WI38 (cell line): ENCODE results near the gene RIN1.
"Not testable (repeated sequence)": the region's sequence is repeated elsewhere in the genome, so short reads cannot be mapped to it uniquely, and the experiment has no call there.

Experiments
- H3K4me3 ChIP-seq: 2 replicates; pipeline ENCODE4 v1.5.1; 2011; ENCODE audit warnings: low read depth, mild to moderate bottlenecking, control low read depth, low read length
- CTCF ChIP-seq: IDR thresholded peaks from 2 replicates; pipeline ENCODE4 v1.5.1; 2012; ENCODE audit warnings: low read depth, mild to moderate bottlenecking, control low read depth, low read length

RIN1 gene

DNA sequence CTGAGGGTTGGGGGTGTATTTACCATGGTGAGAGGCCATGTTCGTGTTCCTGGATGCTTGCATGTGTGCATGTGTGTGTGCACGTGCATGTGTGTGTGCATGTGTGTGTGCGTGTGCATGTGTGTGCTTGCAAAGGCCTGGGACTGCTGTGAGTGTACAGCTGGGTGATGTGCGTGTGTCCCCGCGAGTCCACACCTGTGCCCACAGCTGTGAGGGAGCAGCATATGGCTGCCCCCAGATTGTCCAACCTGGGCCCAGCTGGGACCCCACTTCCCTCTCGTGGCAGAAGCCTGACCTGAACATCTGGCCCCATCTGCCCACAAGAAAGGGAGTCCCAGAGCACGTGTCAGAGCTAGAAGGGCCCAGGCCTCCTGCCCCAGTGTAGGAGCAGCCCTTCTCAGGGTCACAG lies 11.0 kb downstream of the RIN1 start:
- TF ChIP-seq CTCF, result no peak
- no peak overlapping the region for H3K4me3 ChIP-seq

DNA sequence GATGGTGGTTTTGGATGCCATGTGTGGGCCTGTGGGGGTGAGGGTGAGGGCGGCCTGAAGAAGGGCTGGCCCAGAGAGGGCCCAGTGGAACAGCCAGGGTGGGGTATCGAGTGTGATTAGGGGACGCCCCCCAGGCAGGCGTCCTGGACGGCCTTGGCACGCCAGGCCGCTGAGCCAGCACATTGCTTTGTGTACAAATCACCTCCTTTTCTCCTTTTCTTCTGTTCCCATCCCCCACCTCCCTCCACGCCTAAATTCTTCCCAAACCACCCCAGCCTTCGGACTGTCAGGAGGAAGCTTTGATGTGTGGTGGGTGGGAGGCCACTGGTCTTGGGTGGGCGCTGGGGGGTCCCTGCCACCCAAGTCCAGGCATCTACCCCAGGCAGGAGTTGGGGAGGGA lies 11.6 kb downstream of the RIN1 start:
- no peak overlapping the region for H3K4me3 ChIP-seq
- no peak for TF ChIP-seq CTCF

GRCh38 chr11:66323684-66324083 lies 12.6 kb downstream of the RIN1 start:
- TF ChIP-seq CTCF, result no peak
- H3K4me3 ChIP-seq, result no peak overlapping the region

DNA sequence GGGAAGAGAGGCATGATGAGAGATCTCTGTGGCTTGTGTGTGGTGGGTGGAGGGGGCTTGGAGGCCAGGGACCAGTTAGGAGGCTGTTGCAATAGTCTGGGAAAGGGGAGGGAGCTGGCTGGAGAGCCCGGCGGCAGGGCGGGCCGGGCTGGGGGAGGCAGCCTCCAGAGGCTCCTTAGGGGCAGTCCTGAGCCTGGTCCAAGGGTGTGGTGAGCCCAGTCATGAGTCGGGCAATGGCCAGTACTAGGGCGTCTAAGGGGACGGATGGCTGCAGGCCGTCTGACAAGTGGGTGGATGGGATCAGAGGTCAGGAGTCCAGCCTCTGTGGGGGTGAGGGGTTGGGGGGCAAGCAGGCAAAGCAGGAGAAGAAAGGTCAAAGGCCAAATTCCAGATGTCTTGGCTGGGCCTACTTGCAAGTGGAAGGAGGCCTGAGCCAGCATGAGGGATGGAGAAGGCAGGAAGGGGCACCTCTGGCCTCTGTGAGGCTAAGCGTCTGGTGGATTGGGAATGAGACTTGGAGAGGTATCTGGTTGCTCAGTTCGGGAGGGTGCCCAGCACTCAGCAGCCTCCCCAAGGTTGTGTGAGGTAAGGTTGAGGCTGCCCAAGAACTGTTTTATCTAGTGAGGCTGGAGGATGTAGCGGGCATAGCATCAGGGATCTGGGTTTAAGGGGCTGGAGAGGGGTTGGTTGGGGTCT lies 13.4 kb downstream of the RIN1 start:
- TF ChIP-seq CTCF, result no peak
- H3K4me3 ChIP-seq, result no peak overlapping the region

DNA sequence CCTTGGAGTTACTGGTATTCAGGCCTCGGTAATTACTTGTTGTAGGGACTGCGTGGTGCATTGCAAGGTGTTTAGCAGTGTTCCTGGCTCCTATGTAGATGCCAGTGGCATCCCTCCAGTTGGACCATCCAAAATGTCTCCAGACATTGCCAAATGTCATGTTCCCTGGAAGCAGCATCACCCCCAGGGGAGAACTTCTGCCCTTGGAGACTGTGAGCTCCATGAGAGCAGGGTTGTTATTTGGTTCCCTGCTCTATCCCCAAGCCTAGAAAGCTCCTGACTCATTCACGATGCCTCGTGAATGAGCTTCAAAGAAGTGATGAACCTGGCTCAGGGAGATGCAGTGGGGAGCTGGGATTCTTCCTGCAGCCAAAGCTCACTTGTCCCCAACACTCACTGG lies 14.6 kb downstream of the RIN1 start:
- TF ChIP-seq CTCF, result no peak
- H3K4me3 ChIP-seq, result no peak overlapping the region

GRCh38 chr11:66320748-66321147 lies 15.5 kb downstream of the RIN1 start:
- H3K4me3 ChIP-seq, result not testable (repeated sequence)

GRCh38 chr11:66320289-66320688 lies 15.9 kb downstream of the RIN1 start:
- H3K4me3 ChIP-seq, result not testable (repeated sequence)

- TF ChIP-seq CTCF, result no peak
Measured at GRCh38 chr11:66318600-66318970, 17.6 kb downstream of the RIN1 start.

More at GRCh38 chr11:66318600-66318970, 17.6 kb downstream of the RIN1 start:
- H3K4me3 ChIP-seq, result no peak overlapping the region
